Activated CD8-positive, alpha-beta T cell treated with anti-CD3 and anti-CD28 coated beads, Interleukin-2, amount 10 ng/mL, durations not matched to agents 7 days and 5 days (primary cell): ENCODE data around the gene C22orf31. TPM values are rescaled to one million over a fixed set of nuclear protein-coding genes. Genes with fewer than 3 reads are reported as not detected.

Source experiments
- ATAC-seq: fragments of 150-1000 bp; cut with Tn5 transposase; one replicate; pipeline ENCODE4 v1.10.0; 2021; ENCODE audit warnings: moderate library complexity
- CTCF ChIA-PET: fragments of 350-600 bp; sonication (Branson Sonifier 250); formaldehyde crosslinking; loops from one replicate; lab custom pipeline; 2021; ENCODE audit warnings: antibody characterized with exemption; lab: Charles Lee
- POLR2A ChIA-PET: fragments of 350-600 bp; sonication (Branson Sonifier 250); formaldehyde crosslinking; loops from one replicate; lab custom pipeline; 2021; ENCODE audit warnings: antibody characterized with exemption; lab: Charles Lee
- DNase-seq: peaks from one replicate; pipeline ENCODE4 v3.0.0-alpha.2; 2020
- H3K27ac Mint-ChIP-seq: one replicate; pipeline ENCODE4 v1.8.0; 2021; ENCODE audit warnings: mild to moderate bottlenecking, mixed read lengths
- H3K27me3 Mint-ChIP-seq: one replicate; pipeline ENCODE4 v1.8.0; 2021; ENCODE audit warnings: low read depth, mixed read lengths
- H3K36me3 Mint-ChIP-seq: one replicate; pipeline ENCODE4 v1.8.0; 2021; ENCODE audit warnings: low read depth, mixed read lengths
- H3K4me1 Mint-ChIP-seq: one replicate; pipeline ENCODE4 v1.8.0; 2021; ENCODE audit warnings: low read depth, mixed read lengths
- H3K4me3 Mint-ChIP-seq: one replicate; pipeline ENCODE4 v1.8.0; 2021; ENCODE audit warnings: mild to moderate bottlenecking, mixed read lengths
- H3K9me3 Mint-ChIP-seq: one replicate; pipeline ENCODE4 v1.8.0; 2022; ENCODE audit warnings: mixed read lengths; ENCODE audit not compliant: insufficient read depth
- total RNA-seq, 2 experiments: library from RNA; stranded (reverse); gene quantifications; one replicate each; pipeline ENCODE4 v1.2.3, GENCODE V29; 2021

C22orf31 gene
- not detected for total RNA-seq

DNA sequence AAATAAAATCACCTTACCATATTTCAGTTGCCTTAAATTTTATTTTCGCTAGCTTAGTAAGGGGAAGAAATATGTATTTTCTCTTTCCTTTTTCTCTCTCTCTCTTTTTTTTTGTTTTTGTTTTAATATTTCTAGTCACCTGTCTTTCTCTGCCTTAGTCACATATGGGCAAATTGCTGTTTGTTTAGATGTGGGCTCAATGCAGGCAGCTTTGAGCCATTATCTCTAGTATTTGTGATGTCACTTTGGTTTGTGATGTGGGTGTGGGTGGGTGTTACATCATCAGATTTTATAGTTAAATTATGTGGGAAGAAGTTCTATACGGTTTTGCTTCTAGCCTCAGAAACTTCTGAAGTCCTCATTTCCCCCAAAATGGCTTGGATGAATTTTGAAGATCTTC is at the start of gene C22orf31:
Gene C22orf31, minus strand, starts transcription at position 59 of the 400 bp plus-strand sequence. Its CDS starts 39 bp downstream, at position 20.
- H3K27me3 Mint-ChIP-seq: peaks cover 48% of the 10 kb centered on the region
- DNase-seq: no peak
- POLR2A ChIA-PET: no interaction called here

DNA sequence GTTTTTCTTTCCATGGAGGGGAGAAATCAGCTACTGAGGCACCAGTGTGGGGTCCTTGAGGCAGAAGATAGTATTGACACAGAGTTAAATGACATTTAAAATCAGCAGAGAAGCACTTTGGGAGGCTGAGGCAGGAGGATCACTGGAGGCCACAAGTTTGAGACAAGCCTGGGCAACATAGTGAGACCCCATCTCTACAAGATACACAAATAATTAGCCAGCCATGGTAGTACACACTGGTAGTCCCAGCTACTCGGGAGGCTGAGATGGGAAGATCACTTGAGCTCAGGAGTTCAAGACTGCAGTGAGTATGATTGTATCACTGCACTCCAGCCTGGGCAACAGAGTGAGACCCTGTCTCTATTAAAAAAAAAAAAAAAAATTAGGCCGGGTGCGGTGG is 49.3 kb upstream of the C22orf31 start:
- DNase-seq (no peak), ATAC-seq (no peak)
- peaks cover 29% of the 10 kb centered on the region for H3K27me3 Mint-ChIP-seq
- H3K4me3 Mint-ChIP-seq: no peak overlapping the region
- peaks cover 9% of the 10 kb centered on the region for H3K4me1 Mint-ChIP-seq
- H3K27ac Mint-ChIP-seq: no peak overlapping the region
- ChIA-PET CTCF (no interaction called here), POLR2A (no interaction called here)
- no peaks in the 10 kb centered on the region for H3K36me3 Mint-ChIP-seq
- H3K9me3 Mint-ChIP-seq: no peaks in the 10 kb centered on the region

More for the DNA sequence above, at the start of gene C22orf31:
- CTCF ChIA-PET: no interaction called here
- H3K4me1 Mint-ChIP-seq: peaks cover 12% of the 10 kb centered on the region
- no peaks in the 10 kb centered on the region for H3K36me3 Mint-ChIP-seq
- H3K9me3 Mint-ChIP-seq: no peaks in the 10 kb centered on the region
- no peak within 1 kb of the TSS for H3K4me3 Mint-ChIP-seq
- ATAC-seq: no peak
- no peak within 1 kb of the TSS for H3K27ac Mint-ChIP-seq

DNA sequence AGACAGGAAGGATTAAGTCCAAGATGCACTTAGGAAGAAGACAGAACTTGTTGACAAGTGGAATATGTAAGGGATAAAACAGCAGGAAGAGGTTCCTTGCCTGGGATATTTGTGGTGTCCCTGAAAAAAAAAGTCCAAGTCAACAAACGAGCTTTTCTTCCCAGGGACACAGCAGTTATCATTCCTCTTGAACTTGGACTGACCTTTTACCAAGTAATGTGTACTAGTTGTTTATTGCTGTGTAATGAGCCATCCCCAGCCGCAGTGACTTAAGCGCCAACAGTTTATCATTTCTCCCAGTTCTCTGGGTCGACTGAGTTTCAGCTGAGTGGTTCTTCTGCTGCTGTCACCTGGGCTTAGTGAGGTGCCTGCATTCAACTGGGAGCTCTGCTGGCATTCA is 48.2 kb upstream of the C22orf31 start:
- H3K27ac Mint-ChIP-seq: no peak overlapping the region
- ChIA-PET CTCF (no interaction called here), POLR2A (no interaction called here)
- H3K27me3 Mint-ChIP-seq: peaks cover 26% of the 10 kb centered on the region
- H3K9me3 Mint-ChIP-seq: no peaks in the 10 kb centered on the region
- DNase-seq (no peak), ATAC-seq (no peak)
- H3K4me1 Mint-ChIP-seq: peaks cover 1% of the 10 kb centered on the region
- H3K36me3 Mint-ChIP-seq: no peaks in the 10 kb centered on the region
- H3K4me3 Mint-ChIP-seq: no peak overlapping the region

DNA sequence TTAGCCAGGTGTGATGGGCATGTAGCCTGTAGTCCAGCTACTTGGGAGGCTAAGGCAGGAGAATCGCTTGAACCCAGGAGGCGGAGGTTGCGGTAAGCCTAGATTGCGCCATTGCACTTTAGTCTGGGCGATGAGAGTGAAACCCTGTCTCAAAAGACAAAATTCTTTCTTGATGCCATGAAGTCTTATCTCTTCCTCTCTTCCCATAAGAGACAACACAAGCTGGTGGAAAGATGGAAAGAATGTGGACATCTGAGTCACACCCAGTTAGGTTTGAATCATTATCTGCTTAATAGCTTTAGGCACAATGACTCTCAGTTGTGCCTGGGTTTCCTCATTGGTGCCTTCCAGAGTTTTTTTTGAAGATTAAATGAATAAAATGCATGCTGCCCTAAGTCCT is 46.5 kb upstream of the C22orf31 start:
- H3K27me3 Mint-ChIP-seq: peaks cover 26% of the 10 kb centered on the region
- ATAC-seq: no peak
- H3K36me3 Mint-ChIP-seq: no peaks in the 10 kb centered on the region
- no peak overlapping the region for H3K4me3 Mint-ChIP-seq
- no peaks in the 10 kb centered on the region for H3K4me1 Mint-ChIP-seq
- no peak for DNase-seq
- ChIA-PET CTCF (interaction anchor here (2.5 kb wide), 1 partner anchor 137 kb away, joined by 6 read pairs; no protein-coding TSS in a partner anchor), POLR2A (no interaction called here)
- H3K9me3 Mint-ChIP-seq: no peaks in the 10 kb centered on the region
- H3K27ac Mint-ChIP-seq: no peak overlapping the region

DNA sequence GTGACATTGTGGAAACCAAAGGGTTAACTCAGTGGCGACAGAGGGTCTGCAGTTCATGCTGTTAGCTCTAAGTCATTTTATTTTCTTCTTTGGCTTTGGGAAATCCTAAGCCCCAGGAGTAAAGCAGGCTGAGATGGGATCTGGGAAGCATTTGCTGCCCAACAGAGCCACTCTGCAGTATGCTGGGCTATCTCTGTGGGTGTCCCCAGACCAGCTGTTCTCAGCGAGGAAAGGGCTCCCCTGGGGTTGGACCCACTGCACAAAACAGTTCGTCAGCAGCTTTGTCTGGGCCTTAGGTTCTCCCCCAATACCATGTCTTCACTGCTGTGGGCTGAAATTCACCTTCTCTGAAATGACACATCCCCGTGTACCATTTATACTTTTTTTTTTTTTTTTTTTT is 45.2 kb upstream of the C22orf31 start:
- Mint-ChIP-seq H3K9me3 (no peaks in the 10 kb centered on the region), H3K4me3 (no peak overlapping the region), H3K4me1 (no peaks in the 10 kb centered on the region), H3K36me3 (no peaks in the 10 kb centered on the region), H3K27me3 (peaks cover 34% of the 10 kb centered on the region), H3K27ac (no peak overlapping the region)
- ChIA-PET POLR2A (no interaction called here), CTCF (interaction anchor here (1.1 to 2.5 kb wide), 2 partner anchors 47 to 139 kb away, joined by 6 read pairs; no protein-coding TSS in a partner anchor)
- DNase-seq: no peak
- no peak for ATAC-seq

DNA sequence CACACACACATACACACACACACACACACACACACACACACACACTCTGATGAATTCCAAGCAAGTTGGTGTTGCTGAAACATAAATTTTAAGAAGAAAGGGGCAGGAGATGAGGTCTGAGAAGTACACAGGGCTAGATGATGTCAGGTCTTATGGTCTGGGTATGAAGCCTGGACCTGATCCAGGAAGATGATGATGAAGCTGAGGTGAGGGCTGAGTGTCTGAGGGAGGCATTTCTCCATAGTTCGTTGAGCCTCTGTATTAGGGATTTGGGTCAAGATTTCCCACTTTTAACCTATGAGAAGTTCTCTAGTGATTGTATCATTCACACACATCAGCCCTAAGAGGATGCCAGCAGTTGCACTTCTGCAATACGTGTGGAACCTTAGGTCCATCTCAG is 43.8 kb upstream of the C22orf31 start:
- ChIA-PET CTCF (interaction anchor here (1.2 kb wide), 1 partner anchor 30 kb away, joined by 3 read pairs; no protein-coding TSS in a partner anchor), POLR2A (no interaction called here)
- Mint-ChIP-seq H3K4me3 (no peak overlapping the region), H3K27me3 (peaks cover 30% of the 10 kb centered on the region), H3K27ac (no peak overlapping the region), H3K9me3 (no peaks in the 10 kb centered on the region), H3K4me1 (no peaks in the 10 kb centered on the region), H3K36me3 (no peaks in the 10 kb centered on the region)
- ATAC-seq (no peak), DNase-seq (no peak)

DNA sequence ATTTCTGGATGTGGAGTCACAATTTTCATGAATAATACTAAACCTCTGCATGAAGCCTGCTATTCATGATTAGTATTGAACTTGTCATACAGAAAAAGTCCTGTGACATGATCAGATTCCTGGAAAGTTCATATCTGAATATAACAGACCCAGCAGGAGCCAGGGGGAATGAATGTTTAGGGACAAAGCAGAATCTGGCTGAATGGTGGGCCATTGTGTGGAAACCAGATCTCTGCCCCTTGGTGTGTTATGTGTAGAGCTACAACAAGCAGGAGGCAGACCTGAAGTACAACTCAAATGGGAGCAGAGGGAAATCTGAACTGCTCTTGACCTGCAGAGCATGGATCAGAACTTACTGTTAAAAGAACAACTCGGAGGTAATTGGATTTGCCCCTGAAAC is 41.5 kb upstream of the C22orf31 start:
- no peak for DNase-seq
- H3K36me3 Mint-ChIP-seq: no peaks in the 10 kb centered on the region
- peaks cover 28% of the 10 kb centered on the region for H3K27me3 Mint-ChIP-seq
- no peaks in the 10 kb centered on the region for H3K9me3 Mint-ChIP-seq
- H3K27ac Mint-ChIP-seq: no peak overlapping the region
- no peaks in the 10 kb centered on the region for H3K4me1 Mint-ChIP-seq
- no peak for ATAC-seq
- ChIA-PET POLR2A (no interaction called here), CTCF (no interaction called here)
- H3K4me3 Mint-ChIP-seq: no peak overlapping the region

DNA sequence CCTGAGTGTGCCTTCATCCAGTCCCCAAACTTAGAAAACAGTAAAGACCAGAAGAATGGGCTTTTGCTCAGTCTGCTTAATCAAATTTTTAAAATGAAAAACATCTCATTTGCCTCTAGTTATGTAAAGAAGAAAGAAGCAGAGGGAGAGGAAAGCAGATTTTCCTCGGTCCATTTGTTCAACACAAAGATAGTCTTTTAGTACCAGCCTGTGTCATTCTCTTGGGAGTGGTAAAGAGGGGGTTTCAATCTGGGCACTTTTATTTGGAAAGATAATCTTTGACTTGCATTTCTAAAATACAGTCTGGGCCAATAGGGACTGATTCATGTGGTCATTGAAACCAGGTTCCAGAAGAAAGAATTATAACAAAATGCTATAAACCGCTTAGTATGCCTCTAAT is 40.7 kb upstream of the C22orf31 start:
- ATAC-seq (no peak), DNase-seq (no peak)
- no peaks in the 10 kb centered on the region for H3K4me1 Mint-ChIP-seq
- CTCF ChIA-PET: no interaction called here
- POLR2A ChIA-PET: no interaction called here
- H3K36me3 Mint-ChIP-seq: no peaks in the 10 kb centered on the region
- peaks cover 28% of the 10 kb centered on the region for H3K27me3 Mint-ChIP-seq
- no peak overlapping the region for H3K4me3 Mint-ChIP-seq
- H3K27ac Mint-ChIP-seq: no peak overlapping the region
- H3K9me3 Mint-ChIP-seq: no peaks in the 10 kb centered on the region

DNA sequence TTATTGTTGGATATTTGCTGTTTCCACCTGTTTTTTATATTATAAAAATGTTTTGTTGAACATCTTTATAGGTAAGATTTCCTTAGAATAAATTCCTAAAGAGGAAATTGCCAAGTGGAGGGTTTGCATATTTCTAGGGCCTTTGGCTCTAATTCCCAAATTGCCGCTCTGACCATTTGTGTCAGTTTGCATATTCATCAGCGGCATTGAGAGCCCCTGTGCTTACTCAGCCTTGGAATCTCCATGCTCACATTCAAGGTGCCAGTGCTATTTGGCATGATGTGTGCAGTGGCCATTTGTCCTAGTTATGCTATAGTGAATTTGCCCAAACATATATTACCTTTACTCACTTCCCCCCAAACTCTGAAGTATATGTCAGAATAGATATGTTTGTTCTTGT is 36.7 kb upstream of the C22orf31 start:
- no peaks in the 10 kb centered on the region for H3K36me3 Mint-ChIP-seq
- no peak for DNase-seq
- H3K27ac Mint-ChIP-seq: no peak overlapping the region
- POLR2A ChIA-PET: no interaction called here
- no peak for ATAC-seq
- H3K27me3 Mint-ChIP-seq: peaks cover 23% of the 10 kb centered on the region
- CTCF ChIA-PET: no interaction called here
- H3K4me3 Mint-ChIP-seq: no peak overlapping the region
- no peaks in the 10 kb centered on the region for H3K9me3 Mint-ChIP-seq
- no peaks in the 10 kb centered on the region for H3K4me1 Mint-ChIP-seq

DNA sequence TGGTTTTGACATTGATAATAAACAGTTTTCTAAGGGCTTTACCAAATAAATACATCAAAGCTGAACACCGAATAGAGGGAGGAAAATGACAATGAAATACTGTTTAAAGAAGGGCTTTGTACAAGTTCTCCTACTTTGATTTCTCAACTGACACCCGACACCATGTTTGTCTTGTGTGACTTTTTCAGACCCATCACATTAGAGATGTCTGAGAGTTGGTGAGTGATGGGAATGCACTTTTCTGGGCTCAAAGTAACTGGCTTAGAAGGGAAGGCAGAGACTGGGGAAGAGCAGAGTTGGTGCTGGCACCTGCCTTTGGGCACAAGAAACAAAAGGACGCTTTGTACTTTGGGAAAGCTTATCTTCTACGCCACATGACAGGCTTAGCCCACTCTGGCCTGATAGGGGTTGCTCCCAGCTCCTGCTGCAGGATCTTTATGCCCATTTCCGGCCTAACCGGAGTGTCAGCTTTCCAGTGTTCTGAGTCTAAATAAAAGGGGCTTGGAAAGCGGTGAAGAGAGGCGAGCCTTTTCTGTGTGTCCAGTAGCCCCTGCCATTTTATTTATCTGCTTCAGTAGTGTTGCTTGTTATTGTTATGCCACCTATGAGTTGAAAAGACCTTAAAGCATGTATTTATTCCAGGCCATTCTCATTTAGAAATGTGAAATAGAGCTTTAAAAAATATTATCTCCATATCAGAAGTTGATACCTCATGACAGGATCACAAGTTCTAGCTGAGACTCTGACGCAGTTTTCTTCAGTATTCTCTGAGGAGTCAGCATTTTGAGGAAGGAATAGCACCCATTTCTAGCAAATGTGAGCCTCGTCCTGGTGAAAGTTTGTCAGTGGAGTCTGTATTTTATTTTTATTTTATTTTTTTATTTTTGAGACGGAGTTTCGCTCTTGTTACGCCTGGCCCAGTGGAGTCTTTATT is 35.4 kb upstream of the C22orf31 start:
- H3K4me3 Mint-ChIP-seq: no peak overlapping the region
- no peaks in the 10 kb centered on the region for H3K36me3 Mint-ChIP-seq
- CTCF ChIA-PET: no interaction called here
- H3K4me1 Mint-ChIP-seq: no peaks in the 10 kb centered on the region
- POLR2A ChIA-PET: interaction anchor here (0.9 kb wide), 1 partner anchor 19 kb away, joined by 3 read pairs; no protein-coding TSS in a partner anchor
- DNase-seq (no peak), ATAC-seq (no peak)
- no peaks in the 10 kb centered on the region for H3K9me3 Mint-ChIP-seq
- H3K27ac Mint-ChIP-seq: no peak overlapping the region
- peaks cover 18% of the 10 kb centered on the region for H3K27me3 Mint-ChIP-seq

DNA sequence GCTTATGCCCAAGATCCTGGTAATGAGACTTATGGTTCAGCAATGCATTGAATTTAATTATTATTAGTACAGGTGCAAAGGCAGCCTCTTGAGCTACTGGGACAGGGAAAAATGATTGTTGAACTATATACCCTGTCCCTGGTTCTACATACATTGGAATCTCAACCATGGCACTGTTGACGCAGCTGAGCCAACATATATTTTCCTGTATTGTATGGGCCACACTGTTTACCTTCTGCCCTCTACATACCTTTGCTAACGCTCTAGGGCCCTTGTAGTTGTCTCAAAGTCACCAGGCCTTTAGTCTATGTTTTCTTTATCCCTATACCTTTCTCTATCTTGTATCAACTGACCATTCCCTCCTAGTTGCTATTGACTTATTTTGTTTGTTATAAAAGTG is 33.8 kb upstream of the C22orf31 start:
- Mint-ChIP-seq H3K4me1 (no peaks in the 10 kb centered on the region), H3K27me3 (peaks cover 23% of the 10 kb centered on the region), H3K9me3 (no peaks in the 10 kb centered on the region), H3K4me3 (no peak overlapping the region), H3K36me3 (no peaks in the 10 kb centered on the region), H3K27ac (no peak overlapping the region)
- DNase-seq (no peak), ATAC-seq (no peak)
- POLR2A ChIA-PET: no interaction called here
- CTCF ChIA-PET: interaction anchor here (0.7 kb wide), 1 partner anchor 150 kb away, joined by 3 read pairs; no protein-coding TSS in a partner anchor

DNA sequence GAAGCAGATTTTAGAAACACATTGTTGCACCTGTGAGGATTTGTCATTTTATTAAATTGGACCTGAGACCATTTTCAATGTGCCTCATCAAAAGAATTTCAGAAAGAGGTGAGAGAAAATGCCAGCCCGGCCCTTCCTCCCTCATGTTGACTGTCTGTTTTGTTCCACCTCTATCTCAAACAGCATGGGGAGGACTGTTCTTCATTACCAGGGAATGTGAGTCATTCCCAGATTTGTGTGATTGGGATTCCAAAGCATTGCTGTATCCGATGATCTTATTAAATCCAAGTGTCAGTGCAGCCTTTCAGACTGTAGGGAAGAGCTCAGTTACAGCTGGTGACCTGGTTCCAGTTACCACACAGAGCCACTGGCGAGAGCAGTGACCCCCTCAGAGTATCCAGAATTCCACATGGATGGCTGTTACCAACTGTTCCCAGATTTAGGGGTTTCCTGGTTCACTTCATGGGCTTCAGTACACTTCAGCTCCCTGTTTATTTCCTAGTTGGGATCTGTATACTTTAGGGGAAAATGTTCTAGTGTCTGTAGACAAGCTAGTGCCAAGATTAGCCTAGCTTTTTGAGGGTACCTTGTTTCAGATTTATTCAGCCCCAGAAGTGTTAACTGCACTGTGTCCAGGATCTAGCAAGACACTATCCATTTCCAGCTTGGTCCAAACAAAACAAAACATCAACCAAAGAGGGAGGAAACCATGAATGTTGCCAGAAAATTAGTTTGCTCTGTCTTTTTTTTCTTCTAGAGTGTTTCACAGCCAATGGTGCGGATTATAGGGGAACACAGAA is 32.1 kb upstream of the C22orf31 start:
- POLR2A ChIA-PET: no interaction called here
- no peak for DNase-seq
- no peak for ATAC-seq
- CTCF ChIA-PET: no interaction called here
- Mint-ChIP-seq H3K36me3 (no peaks in the 10 kb centered on the region), H3K27ac (no peak overlapping the region), H3K9me3 (no peaks in the 10 kb centered on the region), H3K4me1 (no peaks in the 10 kb centered on the region), H3K4me3 (no peak overlapping the region), H3K27me3 (peaks cover 32% of the 10 kb centered on the region)
